PC-3 (cell line): ENCODE measurements around the gene PARP16.

Experiments
- CTCF ChIP-seq: fragments of 300-600 bp; sonication (generic); conservative IDR thresholded peaks from 2 replicates; pipeline ENCODE4 v1.5.1; 2017; ENCODE audit warnings: antibody characterized with exemption, low read depth, mild to moderate bottlenecking, low read length
- EZH2 ChIP-seq: fragments of 300-600 bp; sonication (generic); IDR thresholded peaks from one replicate; pipeline ENCODE4 v1.6.1; 2017; ENCODE audit warnings: antibody characterized with exemption, mild to moderate bottlenecking, low read length; ENCODE audit not compliant: unreplicated experiment

GRCh38 chr15:65209701-65210643, 76.7 kb downstream of the PARP16 start:
- TF ChIP-seq CTCF (no peak), EZH2 (no peak)
